ENCODE data around the gene MICALL1. TPM values are rescaled to one million over a fixed set of nuclear protein-coding genes. Genes with fewer than 3 reads are reported as not detected.

MICALL1 gene
- total and polyA plus RNA-seq, 9 of the 15 experiments (the other 6 are each of a cell fraction or from before 2014, with no cell fraction given), result 0.32 to 21.5 (median 6.1) TPM

DNA sequence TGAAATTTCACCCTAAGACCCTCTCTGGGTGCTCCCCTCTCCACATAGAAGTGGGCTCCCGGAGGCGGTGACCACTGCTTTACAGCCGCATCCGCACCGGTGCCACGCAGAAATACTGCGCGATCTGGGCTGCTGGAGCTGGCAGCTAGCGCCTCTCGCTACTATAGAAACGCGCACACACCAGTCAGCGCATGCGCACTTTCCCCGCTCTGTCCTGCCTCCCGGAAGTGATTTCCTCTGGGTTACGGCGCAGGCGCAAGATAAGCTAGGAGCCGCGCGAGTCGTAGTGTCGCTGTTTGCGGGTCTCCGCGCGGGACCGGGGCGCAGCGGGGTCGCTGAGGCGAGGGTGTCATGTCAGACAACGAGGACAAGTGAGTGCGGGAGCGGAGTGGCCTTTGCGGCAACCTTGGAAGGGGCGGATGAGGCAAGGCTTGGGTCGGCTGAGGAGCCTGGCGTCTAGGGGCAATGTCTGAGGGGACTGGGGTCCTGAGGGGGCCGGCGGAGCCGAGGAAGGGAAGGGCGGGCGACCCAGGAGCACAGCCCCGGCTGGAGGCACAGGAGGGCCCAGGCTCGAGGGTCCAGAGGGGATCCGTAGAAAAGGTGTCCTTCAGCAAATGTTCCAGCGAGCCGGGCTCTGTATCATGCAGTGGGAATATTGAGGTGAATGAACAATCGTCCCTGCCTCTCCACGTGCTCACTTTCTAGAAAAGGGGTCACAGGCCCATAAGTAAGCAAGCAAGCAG, 47.5 kb downstream of the MICALL1 start, which contains the start of the genes C22orf23 and POLR2F (continued):
- TF ChIP-seq, protein P1, sequence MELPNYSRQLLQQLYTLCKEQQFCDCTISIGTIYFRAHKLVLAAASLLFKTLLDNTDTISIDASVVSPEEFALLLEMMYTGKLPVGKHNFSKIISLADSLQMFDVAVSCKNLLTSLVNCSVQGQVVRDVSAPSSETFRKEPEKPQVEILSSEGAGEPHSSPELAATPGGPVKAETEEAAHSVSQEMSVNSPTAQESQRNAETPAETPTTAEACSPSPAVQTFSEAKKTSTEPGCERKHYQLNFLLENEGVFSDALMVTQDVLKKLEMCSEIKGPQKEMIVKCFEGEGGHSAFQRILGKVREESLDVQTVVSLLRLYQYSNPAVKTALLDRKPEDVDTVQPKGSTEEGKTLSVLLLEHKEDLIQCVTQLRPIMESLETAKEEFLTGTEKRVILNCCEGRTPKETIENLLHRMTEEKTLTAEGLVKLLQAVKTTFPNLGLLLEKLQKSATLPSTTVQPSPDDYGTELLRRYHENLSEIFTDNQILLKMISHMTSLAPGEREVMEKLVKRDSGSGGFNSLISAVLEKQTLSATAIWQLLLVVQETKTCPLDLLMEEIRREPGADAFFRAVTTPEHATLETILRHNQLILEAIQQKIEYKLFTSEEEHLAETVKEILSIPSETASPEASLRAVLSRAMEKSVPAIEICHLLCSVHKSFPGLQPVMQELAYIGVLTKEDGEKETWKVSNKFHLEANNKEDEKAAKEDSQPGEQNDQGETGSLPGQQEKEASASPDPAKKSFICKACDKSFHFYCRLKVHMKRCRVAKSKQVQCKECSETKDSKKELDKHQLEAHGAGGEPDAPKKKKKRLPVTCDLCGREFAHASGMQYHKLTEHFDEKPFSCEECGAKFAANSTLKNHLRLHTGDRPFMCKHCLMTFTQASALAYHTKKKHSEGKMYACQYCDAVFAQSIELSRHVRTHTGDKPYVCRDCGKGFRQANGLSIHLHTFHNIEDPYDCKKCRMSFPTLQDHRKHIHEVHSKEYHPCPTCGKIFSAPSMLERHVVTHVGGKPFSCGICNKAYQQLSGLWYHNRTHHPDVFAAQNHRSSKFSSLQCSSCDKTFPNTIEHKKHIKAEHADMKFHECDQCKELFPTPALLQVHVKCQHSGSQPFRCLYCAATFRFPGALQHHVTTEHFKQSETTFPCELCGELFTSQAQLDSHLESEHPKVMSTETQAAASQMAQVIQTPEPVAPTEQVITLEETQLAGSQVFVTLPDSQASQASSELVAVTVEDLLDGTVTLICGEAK (IDR thresholded peaks at IDR 0.05), result peak; percentile 75
- TF ChIP-seq, protein P1 (CRISPR knock-in tag; IDR thresholded peaks at IDR 0.05), result no peak
- peak; percentile 89 for TF ChIP-seq GABPA (tag; conservative IDR thresholded peaks at IDR 0.05; ENCODE audit: low read depth)
- TF ChIP-seq, protein P2, sequence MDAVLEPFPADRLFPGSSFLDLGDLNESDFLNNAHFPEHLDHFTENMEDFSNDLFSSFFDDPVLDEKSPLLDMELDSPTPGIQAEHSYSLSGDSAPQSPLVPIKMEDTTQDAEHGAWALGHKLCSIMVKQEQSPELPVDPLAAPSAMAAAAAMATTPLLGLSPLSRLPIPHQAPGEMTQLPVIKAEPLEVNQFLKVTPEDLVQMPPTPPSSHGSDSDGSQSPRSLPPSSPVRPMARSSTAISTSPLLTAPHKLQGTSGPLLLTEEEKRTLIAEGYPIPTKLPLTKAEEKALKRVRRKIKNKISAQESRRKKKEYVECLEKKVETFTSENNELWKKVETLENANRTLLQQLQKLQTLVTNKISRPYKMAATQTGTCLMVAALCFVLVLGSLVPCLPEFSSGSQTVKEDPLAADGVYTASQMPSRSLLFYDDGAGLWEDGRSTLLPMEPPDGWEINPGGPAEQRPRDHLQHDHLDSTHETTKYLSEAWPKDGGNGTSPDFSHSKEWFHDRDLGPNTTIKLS (IDR thresholded peaks at IDR 0.05; ENCODE audit: borderline replicate concordance, low read depth), result 0 out of 2 replicates have a peak, but pooled peaks have one; percentile 20
- no peak for TF ChIP-seq TSC22D4 (tag; IDR thresholded peaks at IDR 0.05)
- peak; percentile 94 to 96 for TF ChIP-seq NRF1 (conservative IDR thresholded peaks at IDR 0.05 in 1 of 2, IDR thresholded peaks at IDR 0.05 in 1 of 2)
- TF ChIP-seq TAF9B (IDR thresholded peaks at IDR 0.05; ENCODE audit: partially characterized antibody), result peak; percentile 45
- TF ChIP-seq ELF1 (tag; IDR thresholded peaks at IDR 0.05), result peak; percentile 56; the same call in 1 of the 2 replicates
- peak; percentile 66 for TF ChIP-seq EP400 (IDR thresholded peaks at IDR 0.05)
- TF ChIP-seq ZNF212 (CRISPR knock-in tag; IDR thresholded peaks at IDR 0.05), result no peak
- 0 out of 2 replicates have a peak, but pooled peaks have one; percentile 42 for TF ChIP-seq MTA1 (IDR thresholded peaks at IDR 0.05; ENCODE audit: borderline replicate concordance)
- no peak for TF ChIP-seq NFRKB (IDR thresholded peaks at IDR 0.05; ENCODE audit: low read depth)
- TF ChIP-seq, protein P3, sequence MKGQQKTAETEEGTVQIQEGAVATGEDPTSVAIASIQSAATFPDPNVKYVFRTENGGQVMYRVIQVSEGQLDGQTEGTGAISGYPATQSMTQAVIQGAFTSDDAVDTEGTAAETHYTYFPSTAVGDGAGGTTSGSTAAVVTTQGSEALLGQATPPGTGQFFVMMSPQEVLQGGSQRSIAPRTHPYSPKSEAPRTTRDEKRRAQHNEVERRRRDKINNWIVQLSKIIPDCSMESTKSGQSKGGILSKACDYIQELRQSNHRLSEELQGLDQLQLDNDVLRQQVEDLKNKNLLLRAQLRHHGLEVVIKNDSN (CRISPR knock-in tag; IDR thresholded peaks at IDR 0.05), result 0 out of 2 replicates have a peak, but pooled peaks have one; percentile 15
- no peak for TF ChIP-seq ZNF668 (CRISPR knock-in tag; IDR thresholded peaks at IDR 0.05)
- TF ChIP-seq SIN3B (IDR thresholded peaks at IDR 0.05; ENCODE audit: low read depth), result peak; percentile 37; the same call in 1 of the 2 replicates
- TF ChIP-seq POLR2AphosphoS5 (IDR thresholded peaks at IDR 0.05; ENCODE audit: control insufficient read depth, insufficient read depth, low read depth, low read length), result peak; percentile 53; the same call in 1 of the 2 replicates
- 0 out of 2 replicates have a peak, but pooled peaks have one; percentile 23 for TF ChIP-seq ELF2 (CRISPR knock-in tag; IDR thresholded peaks at IDR 0.05)

Data from K562 (cell line).